Mesendoderm (in vitro differentiated cells): ENCODE results near the gene HERC4.
"Not testable (repeated sequence)": the region's sequence is repeated elsewhere in the genome, so short reads cannot be mapped to it uniquely, and the experiment has no call there.

Experiments used
- DNase-seq: peaks from one replicate; pipeline ENCODE4 v3.0.0; 2013
- H2AK5ac ChIP-seq: 2 replicates; pipeline ENCODE4 v1.6.1; 2013; ENCODE audit warnings: low read length, inconsistent platforms
- H2BK120ac ChIP-seq: 2 replicates; pipeline ENCODE4 v1.6.1; 2013; ENCODE audit warnings: low read depth, mild to moderate bottlenecking, low read length, moderate library complexity, mixed read lengths
- H2BK15ac ChIP-seq: replicated peaks from 2 replicates; pipeline ENCODE4 v1.6.1; 2013; ENCODE audit warnings: low read depth, mild to moderate bottlenecking, moderate library complexity
- H2BK5ac ChIP-seq: 2 replicates; pipeline ENCODE4 v1.6.1; 2013; ENCODE audit warnings: low read length, inconsistent platforms
- H3K18ac ChIP-seq: 2 replicates; pipeline ENCODE4 v1.6.1; 2013; ENCODE audit warnings: mild to moderate bottlenecking, low read length, mixed read lengths
- H3K23ac ChIP-seq: one replicate; pipeline ENCODE4 v1.6.1; 2013; ENCODE audit warnings: low read length
- H3K27ac ChIP-seq: 2 replicates; pipeline ENCODE4 v1.5.1; 2013; ENCODE audit warnings: low read depth, mild to moderate bottlenecking, inconsistent platforms, low read length, moderate library complexity
- H3K27me3 ChIP-seq: 2 replicates; pipeline ENCODE4 v1.6.1; 2013; ENCODE audit warnings: low read length, control low read depth, mild to moderate bottlenecking, inconsistent platforms; ENCODE audit not compliant: insufficient read depth, poor library complexity
- H3K36me3 ChIP-seq: 2 replicates; pipeline ENCODE4 v1.6.1; 2013; ENCODE audit warnings: low read length, inconsistent platforms; ENCODE audit not compliant: control insufficient read depth, insufficient read depth
- H3K4ac ChIP-seq: one replicate; pipeline ENCODE4 v1.6.1; 2013; ENCODE audit warnings: low read depth, mild to moderate bottlenecking, low read length, moderate library complexity
- H3K4me1 ChIP-seq: 2 replicates; pipeline ENCODE4 v1.6.1; 2013; ENCODE audit warnings: low read depth, low read length, inconsistent platforms; ENCODE audit not compliant: control insufficient read depth
- H3K4me2 ChIP-seq: 2 replicates; pipeline ENCODE4 v1.6.1; 2013; ENCODE audit warnings: low read length
- H3K4me3 ChIP-seq: 2 replicates; pipeline ENCODE4 v1.5.1; 2013; ENCODE audit warnings: mild to moderate bottlenecking, low read length
- H3K56ac ChIP-seq: one replicate; pipeline ENCODE4 v1.6.1; 2013; ENCODE audit warnings: low read length
- H3K79me1 ChIP-seq: 2 replicates; pipeline ENCODE4 v1.6.1; 2013; ENCODE audit warnings: low read length, inconsistent platforms
- H3K79me2 ChIP-seq: 2 replicates; pipeline ENCODE4 v1.6.1; 2013; ENCODE audit warnings: mild to moderate bottlenecking, low read length; ENCODE audit not compliant: control insufficient read depth, insufficient read depth
- H3K9ac ChIP-seq: 2 replicates; pipeline ENCODE4 v1.6.1; 2013; ENCODE audit warnings: low read length, inconsistent platforms
- H4K5ac ChIP-seq: one replicate; pipeline ENCODE4 v1.6.1; 2013; ENCODE audit warnings: low read length
- H4K8ac ChIP-seq: one replicate; pipeline ENCODE4 v1.6.1; 2013; ENCODE audit warnings: low read depth, mild to moderate bottlenecking, control low read depth, low read length, moderate library complexity
- WGBS: extraction: QIAGEN DNeasy Blood & Tissue Kit; methylation state at CpG from one replicate; pipeline ENCODE4 v1.1.7; 2013; ENCODE audit warnings: low lambda C conversion rate, missing lambda C conversion rate; ENCODE audit not compliant: insufficient coverage; ENCODE audit errors: extremely low coverage; 5-methylcytosine and 5-hydroxymethylcytosine counted together

HERC4 gene

GRCh38 chr10:68082872-68083271 lies 7.8 kb upstream of the HERC4 start:
- no peaks in the 10 kb centered on the region for H3K79me2 ChIP-seq
- H3K56ac ChIP-seq, result no peak overlapping the region
- H2BK5ac ChIP-seq, result no peak overlapping the region
- no peak overlapping the region for H3K23ac ChIP-seq
- no peak overlapping the region for H4K5ac ChIP-seq
- H2AK5ac ChIP-seq, result no peak overlapping the region
- H3K4me2 ChIP-seq, result no peak overlapping the region
- H3K18ac ChIP-seq, result no peak overlapping the region
- no peak overlapping the region for H3K4me3 ChIP-seq
- no peak overlapping the region for H4K8ac ChIP-seq
- no peak for DNase-seq
- no peak overlapping the region for H3K4ac ChIP-seq
- H3K4me1 ChIP-seq, result no peaks in the 10 kb centered on the region
- no peak overlapping the region for H2BK120ac ChIP-seq
- no CpG with 5 or more reads among the region's 1 CpG for WGBS
- H3K9ac ChIP-seq, result no peak overlapping the region
- H3K79me1 ChIP-seq, result no peaks in the 10 kb centered on the region
- no peaks in the 10 kb centered on the region for H3K36me3 ChIP-seq
- no peaks in the 10 kb centered on the region for H3K27me3 ChIP-seq
- H3K27ac ChIP-seq, result no peak overlapping the region
- no peak overlapping the region for H2BK15ac ChIP-seq

- H3K4me3 ChIP-seq, result no peak overlapping the region
- H3K4me1 ChIP-seq, result no peaks in the 10 kb centered on the region
- no peak overlapping the region for H3K4me2 ChIP-seq
- no peak overlapping the region for H2AK5ac ChIP-seq
- no peaks in the 10 kb centered on the region for H3K36me3 ChIP-seq
- H3K18ac ChIP-seq, result no peak overlapping the region
- H3K56ac ChIP-seq, result no peak overlapping the region
- WGBS, result no CpG with 5 or more reads among the region's 6 CpGs
- DNase-seq, result no peak
- no peak overlapping the region for H2BK15ac ChIP-seq
- H3K27me3 ChIP-seq, result no peaks in the 10 kb centered on the region
- no peak overlapping the region for H2BK120ac ChIP-seq
- H3K23ac ChIP-seq, result no peak overlapping the region
- no peak overlapping the region for H3K9ac ChIP-seq
- no peak overlapping the region for H3K4ac ChIP-seq
- no peak overlapping the region for H2BK5ac ChIP-seq
- no peak overlapping the region for H4K8ac ChIP-seq
- no peaks in the 10 kb centered on the region for H3K79me1 ChIP-seq
- H3K79me2 ChIP-seq, result no peaks in the 10 kb centered on the region
- H3K27ac ChIP-seq, result no peak overlapping the region
- H4K5ac ChIP-seq, result no peak overlapping the region
Observed at GRCh38 chr10:68081916-68082315, 6.8 kb upstream of the HERC4 start.

DNA sequence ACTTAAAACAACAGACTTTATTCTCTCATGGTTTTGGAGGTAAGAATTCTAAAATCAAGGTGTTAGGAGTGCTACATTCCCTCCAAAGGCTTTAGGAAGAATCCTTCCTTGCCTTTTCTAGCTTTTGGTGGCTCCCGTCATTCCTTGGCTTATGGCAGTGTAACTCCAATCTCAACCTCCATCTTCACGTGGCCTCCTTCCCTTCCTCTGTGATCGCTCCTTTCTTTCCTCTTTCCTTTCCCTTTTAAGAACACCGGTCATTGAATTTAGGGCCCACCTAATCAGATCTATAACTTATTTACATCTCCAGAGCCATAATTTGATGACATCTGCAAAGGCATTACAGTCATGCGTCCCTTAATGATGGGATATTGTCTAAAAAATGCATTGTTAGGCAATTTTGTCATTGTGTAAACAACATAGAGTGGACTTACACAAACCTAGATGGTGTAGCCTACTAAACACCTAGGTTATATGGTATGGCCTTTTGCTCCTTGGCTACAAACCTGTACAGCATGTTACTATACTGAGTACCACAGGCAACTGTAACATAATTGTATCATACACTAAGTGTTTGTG lies 5.9 kb upstream of the HERC4 start:
- H2BK15ac ChIP-seq, result no peak overlapping the region
- H2BK5ac ChIP-seq, result no peak overlapping the region
- no peak overlapping the region for H3K9ac ChIP-seq
- no peak overlapping the region for H3K4me3 ChIP-seq
- no peaks in the 10 kb centered on the region for H3K4me1 ChIP-seq
- H3K23ac ChIP-seq, result no peak overlapping the region
- no peak overlapping the region for H3K56ac ChIP-seq
- no peak overlapping the region for H2BK120ac ChIP-seq
- H3K4me2 ChIP-seq, result no peak overlapping the region
- no peaks in the 10 kb centered on the region for H3K79me2 ChIP-seq
- no CpG with 5 or more reads among the region's 5 CpGs for WGBS
- no peak overlapping the region for H3K27ac ChIP-seq
- DNase-seq, result no peak
- no peak overlapping the region for H2AK5ac ChIP-seq
- no peaks in the 10 kb centered on the region for H3K36me3 ChIP-seq
- no peaks in the 10 kb centered on the region for H3K27me3 ChIP-seq
- no peak overlapping the region for H4K8ac ChIP-seq
- no peak overlapping the region for H4K5ac ChIP-seq
- no peak overlapping the region for H3K18ac ChIP-seq
- no peaks in the 10 kb centered on the region for H3K79me1 ChIP-seq
- H3K4ac ChIP-seq, result no peak overlapping the region

GRCh38 chr10:68079434-68079833 lies 4.4 kb upstream of the HERC4 start:
- Histone ChIP-seq H3K4me2 (no peak overlapping the region), H3K4me1 (peaks cover 2% of the 10 kb centered on the region), H3K36me3 (no peaks in the 10 kb centered on the region)

DNA sequence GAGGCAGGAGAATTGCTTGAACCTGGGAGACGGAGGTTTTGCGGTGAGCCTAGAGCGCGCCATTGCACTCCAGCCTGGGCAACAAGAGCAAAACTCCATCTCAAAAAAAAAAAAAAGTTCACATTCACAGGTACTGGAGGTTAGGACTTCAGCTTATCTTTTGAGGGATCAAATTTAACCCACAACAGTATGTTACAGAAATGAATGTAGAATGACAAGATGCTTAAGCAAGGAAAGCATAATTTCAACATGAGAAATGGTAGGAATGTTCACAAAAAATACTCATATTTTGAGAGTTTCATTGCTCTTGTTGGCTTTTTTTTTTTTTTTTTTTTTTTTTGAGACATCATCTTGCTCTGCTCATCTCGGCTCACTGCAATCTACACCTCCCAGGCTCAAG lies 1.9 kb upstream of the HERC4 start:
- no peak overlapping the region for H3K4ac ChIP-seq
- no peak overlapping the region for H3K27ac ChIP-seq
- H3K18ac ChIP-seq, result no peak overlapping the region
- H3K79me2 ChIP-seq, result peaks cover 11% of the 10 kb centered on the region
- no peaks in the 10 kb centered on the region for H3K79me1 ChIP-seq
- no peak overlapping the region for H3K9ac ChIP-seq
- H2BK5ac ChIP-seq, result no peak overlapping the region
- no peak overlapping the region for H2BK120ac ChIP-seq
- H3K4me3 ChIP-seq, result no peak overlapping the region
- H3K4me1 ChIP-seq, result peaks cover 2% of the 10 kb centered on the region
- H3K27me3 ChIP-seq, result no peaks in the 10 kb centered on the region
- H3K4me2 ChIP-seq, result no peak overlapping the region
- H2AK5ac ChIP-seq, result no peak overlapping the region
- no peaks in the 10 kb centered on the region for H3K36me3 ChIP-seq
- no CpG with 5 or more reads among the region's 5 CpGs for WGBS
- H3K56ac ChIP-seq, result no peak overlapping the region
- no peak overlapping the region for H3K23ac ChIP-seq
- no peak for DNase-seq
- H4K8ac ChIP-seq, result no peak overlapping the region
- H2BK15ac ChIP-seq, result no peak overlapping the region
- no peak overlapping the region for H4K5ac ChIP-seq

More at GRCh38 chr10:68079434-68079833, 4.4 kb upstream of the HERC4 start:
- no peak for DNase-seq
- Histone ChIP-seq H3K9ac (no peak overlapping the region), H2AK5ac (no peak overlapping the region), H3K18ac (no peak overlapping the region), H3K4ac (no peak overlapping the region), H3K79me1 (no peaks in the 10 kb centered on the region), H3K27ac (no peak overlapping the region), H3K79me2 (peaks cover under 1% of the 10 kb centered on the region), H2BK15ac (no peak overlapping the region), H2BK5ac (no peak overlapping the region), H3K23ac (no peak overlapping the region), H3K27me3 (no peaks in the 10 kb centered on the region), H3K4me3 (no peak overlapping the region), H3K56ac (no peak overlapping the region), H2BK120ac (no peak overlapping the region), H4K8ac (no peak overlapping the region), H4K5ac (no peak overlapping the region)
- no CpG with 5 or more reads among the region's 1 CpG for WGBS

- H3K4me2 ChIP-seq, H3K79me1 ChIP-seq, H3K27ac ChIP-seq, H3K4me1 ChIP-seq, H3K4ac ChIP-seq, H3K18ac ChIP-seq, H2BK15ac ChIP-seq, H3K56ac ChIP-seq, H2AK5ac ChIP-seq, H3K23ac ChIP-seq, H2BK5ac ChIP-seq, H4K5ac ChIP-seq, H3K27me3 ChIP-seq, DNase-seq, H3K9ac ChIP-seq, H4K8ac ChIP-seq, H3K36me3 ChIP-seq, H2BK120ac ChIP-seq, H3K4me3 ChIP-seq: not testable (repeated sequence)
- no CpG with 5 or more reads among the region's 15 CpGs for WGBS
- H3K79me2 ChIP-seq, result peaks cover 16% of the 10 kb centered on the region
Observed at GRCh38 chr10:68076081-68076480, 998 bp upstream of the HERC4 start.
